Hematopoietic multipotent progenitor cell treated with erythropoietin and hydrocortisone succinate and interleukin-3 and kit ligand, for 6 days (in vitro differentiated cells): Measurements from ENCODE around the gene FOXP1.
"Not testable (repeated sequence)": the region's sequence is repeated elsewhere in the genome, so short reads cannot be mapped to it uniquely, and the experiment has no call there.

ENCODE experiments used
- DNase-seq: peaks from one replicate; pipeline ENCODE4 v3.0.0-alpha.2; 2015

Gene FOXP1

GRCh38 chr3:71045917-71046282 lies 537.6 kb downstream of the FOXP1 start:
- DNase-seq = no peak

DNA sequence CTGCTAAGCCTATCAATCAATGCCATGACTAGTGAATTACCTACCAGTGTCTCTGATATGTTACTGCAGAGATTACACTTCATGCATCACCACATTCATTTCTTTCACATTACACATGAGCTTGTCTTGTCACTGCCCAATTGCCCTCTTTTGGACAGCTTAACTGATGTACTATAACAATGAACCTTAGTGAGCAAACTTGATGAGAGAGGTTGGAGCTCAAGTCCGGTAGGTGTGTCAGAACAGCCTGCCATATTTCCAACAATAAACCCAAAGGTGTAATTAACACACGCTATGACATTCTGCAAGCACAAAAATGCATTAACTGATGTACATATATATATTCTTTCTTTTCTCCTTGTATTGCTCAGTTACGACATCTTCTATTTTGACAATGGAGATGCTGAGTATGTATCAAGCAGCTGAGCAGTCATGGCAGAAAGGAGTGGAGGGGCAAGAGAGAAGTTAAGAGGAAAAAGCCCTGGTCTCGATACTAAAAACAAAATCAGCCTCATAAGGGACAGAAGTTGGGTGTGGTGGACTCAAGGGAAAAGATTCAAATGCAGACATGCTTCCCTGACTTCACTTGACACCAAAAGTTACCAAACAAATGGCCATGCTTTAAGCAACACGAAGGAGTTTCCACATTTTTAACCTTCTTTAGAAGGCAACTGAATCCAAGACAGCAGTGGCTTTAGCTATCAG lies 538.2 kb downstream of the FOXP1 start:
- no peak for DNase-seq

GRCh38 chr3:71042759-71043158 lies 540.8 kb downstream of the FOXP1 start:
- no peak for DNase-seq

DNA sequence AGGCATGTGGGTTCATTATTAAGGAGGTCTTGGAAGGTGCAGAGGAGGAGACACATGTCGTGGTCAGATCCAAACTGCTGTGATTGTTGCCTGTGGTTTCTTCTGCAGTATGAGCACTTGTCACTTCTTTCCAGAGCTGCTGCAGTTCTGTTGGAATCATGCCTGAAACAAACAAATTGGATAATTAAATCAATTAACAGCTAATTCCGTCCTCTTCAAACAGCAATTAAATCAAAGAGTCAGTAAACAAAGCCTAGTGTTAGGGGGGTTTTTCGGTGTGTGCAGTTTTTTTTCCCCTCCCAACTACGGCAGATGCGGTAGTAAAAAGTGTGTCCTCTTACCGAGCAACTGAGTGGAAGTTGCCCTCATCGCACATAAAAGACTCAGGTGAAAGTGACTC lies 542.2 kb downstream of the FOXP1 start:
- DNase-seq = no peak

- no peak for DNase-seq
Observed at GRCh38 chr3:71039332-71039731, 544.2 kb downstream of the FOXP1 start.

GRCh38 chr3:71037775-71038174 lies 545.8 kb downstream of the FOXP1 start:
- no peak for DNase-seq

GRCh38 chr3:71035886-71036285 lies 547.6 kb downstream of the FOXP1 start:
- DNase-seq = no peak

- DNase-seq = peak; percentile 44
Observed at GRCh38 chr3:71035314-71035713, 548.2 kb downstream of the FOXP1 start.

GRCh38 chr3:71033681-71034220 lies 549.8 kb downstream of the FOXP1 start:
- DNase-seq = no peak

DNA sequence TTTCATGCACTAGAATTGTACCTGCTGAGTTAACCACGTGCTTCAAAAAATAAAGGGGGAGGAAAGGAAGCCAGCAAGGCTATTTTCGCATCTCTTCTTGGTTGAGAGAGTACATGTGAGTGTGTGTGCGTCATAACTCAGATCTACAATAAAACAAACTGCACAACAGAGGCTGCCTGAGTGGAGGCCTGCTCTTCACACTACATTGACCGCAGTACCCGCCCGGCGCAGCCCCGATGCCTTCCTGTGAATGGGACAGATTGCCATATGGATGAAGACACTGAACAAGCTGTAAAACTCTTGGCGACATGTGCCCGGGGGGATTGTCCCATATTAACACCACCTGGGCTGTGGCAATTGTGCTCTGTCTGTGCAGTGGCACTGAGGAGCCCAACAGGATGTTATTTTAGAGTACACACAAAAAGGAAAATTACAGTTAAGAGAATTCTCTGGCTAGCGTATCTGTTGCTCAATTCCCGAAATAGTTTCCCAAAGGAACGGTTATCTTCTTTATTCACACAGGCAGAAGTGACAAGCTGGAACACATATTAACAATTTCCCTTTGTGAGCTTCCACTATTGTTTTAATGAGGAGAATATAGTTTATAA lies 551.5 kb downstream of the FOXP1 start:
- DNase-seq = no peak

- no peak for DNase-seq
Observed at GRCh38 chr3:71031181-71031580, 552.3 kb downstream of the FOXP1 start.

GRCh38 chr3:71030748-71031147 lies 552.8 kb downstream of the FOXP1 start:
- no peak for DNase-seq

DNA sequence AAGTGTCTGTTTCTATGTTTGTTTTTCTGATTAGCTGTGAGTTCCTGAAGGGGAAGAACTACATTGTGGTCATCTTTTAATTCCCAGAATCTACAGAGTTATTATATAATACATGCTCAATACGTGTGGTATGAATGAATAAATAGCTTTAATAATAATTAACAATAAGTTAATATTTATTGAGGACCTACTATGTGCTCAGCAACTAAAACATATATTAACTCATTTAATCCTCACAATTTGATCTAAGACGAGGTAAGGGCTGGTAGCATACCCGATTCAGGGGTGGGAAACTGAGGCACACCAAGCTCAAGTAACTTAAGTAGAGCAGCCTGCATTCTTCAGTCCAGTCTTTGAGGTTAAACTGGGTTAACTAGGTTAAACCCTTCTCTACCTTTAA lies 553.8 kb downstream of the FOXP1 start:
- no peak for DNase-seq

GRCh38 chr3:71028802-71029201 lies 554.7 kb downstream of the FOXP1 start:
- no peak for DNase-seq

GRCh38 chr3:71028184-71028583 lies 555.3 kb downstream of the FOXP1 start:
- no peak for DNase-seq

DNA sequence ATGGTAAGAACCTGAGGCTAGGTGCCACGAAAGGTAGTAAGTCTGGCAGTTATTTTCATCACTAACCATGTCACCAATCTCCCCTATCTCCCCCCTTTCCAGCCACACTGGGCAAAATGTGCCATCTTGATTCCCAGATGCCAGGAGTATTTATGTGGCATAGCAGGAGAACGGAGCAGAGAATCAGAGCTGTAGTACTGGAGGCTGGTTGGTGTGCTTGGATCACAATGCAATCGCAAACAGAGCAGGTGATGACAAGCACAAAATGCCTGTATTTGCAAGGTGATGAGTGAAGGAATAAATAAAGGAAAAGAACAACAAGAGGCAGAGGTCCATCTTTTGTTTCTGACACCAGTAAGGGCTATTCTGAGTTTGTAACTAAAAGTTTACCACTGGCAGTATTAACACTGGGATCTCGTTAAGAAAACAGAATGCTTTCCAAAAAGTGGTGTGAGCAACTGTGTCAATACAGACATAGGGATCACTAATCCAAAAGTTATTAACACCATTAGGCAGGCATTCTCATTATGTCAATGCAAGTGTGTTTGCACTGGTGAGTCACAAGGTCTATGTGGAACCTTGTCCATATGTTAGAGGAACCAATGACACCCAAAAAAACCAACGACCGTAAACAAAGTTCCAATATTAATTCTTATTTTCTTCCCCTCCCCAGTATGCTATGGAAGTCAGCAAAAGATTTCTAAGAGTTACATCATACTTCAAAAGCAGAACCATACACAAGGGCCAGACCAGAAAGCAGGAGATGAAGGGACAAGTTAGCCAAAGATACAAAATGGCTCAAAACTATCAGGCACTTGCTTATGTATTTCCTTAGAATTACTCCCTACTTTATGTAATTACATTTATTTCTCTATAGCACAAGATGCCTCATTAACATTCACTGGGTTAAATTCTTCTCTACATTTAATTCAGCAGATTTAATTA lies 556.6 kb downstream of the FOXP1 start:
- DNase-seq = peak; percentile 16

DNA sequence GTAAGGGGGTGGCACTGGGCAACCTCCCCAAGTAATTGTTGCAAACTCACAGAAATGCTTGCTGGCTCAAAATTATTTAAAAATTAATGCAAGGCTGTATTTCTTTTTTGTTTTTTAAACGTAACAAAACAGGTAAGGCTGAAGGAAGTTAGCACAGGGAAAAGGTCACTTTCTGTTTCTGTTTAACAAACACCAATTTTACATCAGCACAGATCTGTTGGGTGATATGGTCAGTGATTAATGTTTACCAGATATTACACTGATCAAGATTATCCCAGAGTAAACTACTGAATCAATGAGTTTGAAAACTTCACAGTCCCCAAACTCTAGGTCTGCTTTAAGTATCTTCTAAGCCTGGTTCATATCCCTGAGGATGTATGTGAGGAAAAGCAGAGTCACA lies 558.0 kb downstream of the FOXP1 start:
- no peak for DNase-seq

GRCh38 chr3:71025010-71025409 lies 558.5 kb downstream of the FOXP1 start:
- no peak for DNase-seq

- peak; percentile 19 for DNase-seq
Observed at GRCh38 chr3:71022551-71023335, 560.8 kb downstream of the FOXP1 start.

DNA sequence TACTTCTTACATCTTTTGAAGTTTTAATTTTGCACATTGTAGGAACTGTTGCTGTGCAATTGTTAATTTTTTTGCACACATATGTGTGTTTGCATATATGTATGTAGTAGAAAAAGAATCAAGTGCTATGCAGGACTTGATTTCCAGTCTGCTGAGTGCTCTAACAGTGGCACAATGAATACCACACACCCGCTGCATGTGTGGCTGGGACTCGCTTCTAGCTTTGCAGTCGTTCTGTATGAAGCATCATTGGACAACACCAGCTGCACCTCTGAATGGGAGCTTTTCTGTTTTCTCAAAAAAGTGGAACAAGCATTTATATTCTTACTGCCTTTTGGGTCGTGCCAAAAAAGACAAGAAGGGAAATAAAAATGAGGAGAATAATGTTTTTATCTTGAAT lies 564.7 kb downstream of the FOXP1 start:
- DNase-seq = no peak

DNA sequence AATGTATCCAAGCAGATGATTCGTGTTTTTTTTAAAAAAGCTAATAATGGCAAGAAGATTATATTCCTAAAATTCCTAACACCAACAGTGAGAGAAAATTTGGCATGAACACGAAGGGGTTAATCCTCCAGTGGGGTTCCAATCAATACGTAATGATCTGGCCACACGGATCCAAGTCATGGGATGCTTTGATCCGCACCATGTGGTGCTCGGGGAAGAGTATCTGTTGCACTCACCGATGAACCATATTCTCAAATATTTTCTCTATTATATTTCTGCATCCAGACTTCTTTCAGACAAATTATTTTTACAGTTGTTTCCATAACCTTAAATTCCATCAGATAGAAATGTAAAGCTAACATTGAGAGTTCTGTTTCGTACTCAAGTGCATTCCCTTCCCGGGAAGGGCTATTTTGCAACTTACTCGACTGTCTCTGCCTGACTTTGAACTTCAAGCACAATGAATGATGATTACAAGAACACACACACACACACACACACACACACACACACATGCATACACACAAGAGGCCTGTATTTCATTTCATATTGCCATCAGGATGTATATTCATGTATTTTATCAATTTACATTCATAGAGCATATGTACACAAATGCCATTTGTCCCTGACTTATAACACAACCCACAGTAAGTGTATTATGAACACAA lies 567.2 kb downstream of the FOXP1 start:
- DNase-seq = no peak

GRCh38 chr3:71014616-71015015 lies 568.9 kb downstream of the FOXP1 start:
- not testable (repeated sequence) for DNase-seq
